ENCODE results near the gene PTGER3. TPM values are rescaled to one million over a fixed set of nuclear protein-coding genes. Genes with fewer than 3 reads are reported as not detected.

Gene PTGER3
- total and polyA plus RNA-seq, 7 donors: 0.46 to 52.4 (median 26.8) TPM

DNA sequence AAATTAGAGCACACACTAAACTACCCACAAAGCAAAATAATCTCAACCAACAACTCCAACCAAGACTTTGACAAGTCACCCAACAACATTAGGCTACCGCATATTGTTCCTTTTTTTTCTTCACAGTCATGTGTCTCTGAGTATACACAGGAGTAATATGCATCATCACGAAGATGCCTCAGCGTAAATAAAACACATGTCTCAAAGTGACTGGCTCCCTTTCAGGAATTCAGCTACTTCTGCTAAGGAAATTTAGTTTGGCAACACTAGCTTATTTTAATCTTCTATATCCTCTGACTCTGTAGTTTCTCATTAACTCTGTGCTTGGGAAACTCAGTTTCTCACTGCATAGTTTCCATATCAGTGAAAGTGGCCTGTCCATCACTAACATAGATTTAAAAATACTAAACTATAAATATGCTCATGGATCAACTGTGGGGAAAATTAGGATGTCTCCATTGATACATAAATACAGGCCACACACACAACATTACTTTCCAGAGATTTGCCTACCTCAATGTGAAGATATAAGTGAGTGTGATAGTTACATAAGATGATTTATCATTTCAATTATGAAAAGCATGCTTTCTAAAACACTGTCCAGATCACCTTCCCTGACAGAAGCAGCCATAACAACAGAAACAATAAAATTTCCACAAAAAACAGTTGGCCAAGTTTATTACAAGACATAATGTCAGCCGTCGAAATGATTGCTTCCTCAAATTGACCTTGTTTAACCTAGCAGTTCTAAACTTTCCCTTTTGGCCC is 113.2 kb downstream of the PTGER3 start:
- WGBS, 2 donors: 53 to 63% methylated on average over 5 of the region's 5 CpGs
- H3K27ac ChIP-seq: peak overlapping the region in 2 of 4 donors; percentile 29 to 44
- no peaks in the 10 kb centered on the region for H3K27me3 ChIP-seq
- DNase-seq: no peak
- no peak overlapping the region for H3K4me3 ChIP-seq
- H3K4me1 ChIP-seq: peaks cover 0 to 23% (median 2%) of the 10 kb centered on the region in 4 donors
- H3K36me3 ChIP-seq: no peaks in the 10 kb centered on the region
- intact Hi-C loops (cut with DNase I): no loop called here
- H3K9me3 ChIP-seq: no peaks in the 10 kb centered on the region
- TF ChIP-seq, protein P1, sequence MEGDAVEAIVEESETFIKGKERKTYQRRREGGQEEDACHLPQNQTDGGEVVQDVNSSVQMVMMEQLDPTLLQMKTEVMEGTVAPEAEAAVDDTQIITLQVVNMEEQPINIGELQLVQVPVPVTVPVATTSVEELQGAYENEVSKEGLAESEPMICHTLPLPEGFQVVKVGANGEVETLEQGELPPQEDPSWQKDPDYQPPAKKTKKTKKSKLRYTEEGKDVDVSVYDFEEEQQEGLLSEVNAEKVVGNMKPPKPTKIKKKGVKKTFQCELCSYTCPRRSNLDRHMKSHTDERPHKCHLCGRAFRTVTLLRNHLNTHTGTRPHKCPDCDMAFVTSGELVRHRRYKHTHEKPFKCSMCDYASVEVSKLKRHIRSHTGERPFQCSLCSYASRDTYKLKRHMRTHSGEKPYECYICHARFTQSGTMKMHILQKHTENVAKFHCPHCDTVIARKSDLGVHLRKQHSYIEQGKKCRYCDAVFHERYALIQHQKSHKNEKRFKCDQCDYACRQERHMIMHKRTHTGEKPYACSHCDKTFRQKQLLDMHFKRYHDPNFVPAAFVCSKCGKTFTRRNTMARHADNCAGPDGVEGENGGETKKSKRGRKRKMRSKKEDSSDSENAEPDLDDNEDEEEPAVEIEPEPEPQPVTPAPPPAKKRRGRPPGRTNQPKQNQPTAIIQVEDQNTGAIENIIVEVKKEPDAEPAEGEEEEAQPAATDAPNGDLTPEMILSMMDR (IDR thresholded peaks at IDR 0.05): no peak
- peak in 3 of 4 donors; percentile 39 to 79 (median 69) for TF ChIP-seq POLR2AphosphoS5 (IDR thresholded peaks at IDR 0.05)

- H3K9me3 ChIP-seq: no peaks in the 10 kb centered on the region
- peaks cover 0 to 20% (median 2%) of the 10 kb centered on the region in 4 donors for H3K4me1 ChIP-seq
- no peaks in the 10 kb centered on the region for H3K36me3 ChIP-seq
- H3K27me3 ChIP-seq: no peaks in the 10 kb centered on the region
- intact Hi-C loops (cut with DNase I): no loop called here
- no peak for DNase-seq
- H3K27ac ChIP-seq: no peak overlapping the region
- no peak overlapping the region for H3K4me3 ChIP-seq
- no peak for TF ChIP-seq POLR2AphosphoS5 (IDR thresholded peaks at IDR 0.05)
- TF ChIP-seq EP300 (IDR thresholded peaks at IDR 0.05): no peak
- TF ChIP-seq, protein P1 (IDR thresholded peaks at IDR 0.05): no peak
- no peak for TF ChIP-seq POLR2A (IDR thresholded peaks at IDR 0.05)
- WGBS, 2 donors: 55 to 71% methylated on average over 1 of the region's 1 CpG
Observed at GRCh38 chr1:70930062-70930461, 117.6 kb downstream of the PTGER3 start.

GRCh38 chr1:70922196-70922595 is 125.4 kb downstream of the PTGER3 start:
- DNase-seq: no peak
- intact Hi-C loops (cut with DNase I): no loop called here
- WGBS, 2 donors: 28 to 55% methylated on average over 2 of the region's 2 CpGs

More at GRCh38 chr1:70922196-70922595, 125.4 kb downstream of the PTGER3 start:
- Histone ChIP-seq H3K9me3 (no peaks in the 10 kb centered on the region), H3K27me3 (no peaks in the 10 kb centered on the region), H3K4me3 (no peak overlapping the region), H3K36me3 (no peaks in the 10 kb centered on the region), H3K27ac (no peak overlapping the region), H3K4me1 (no peaks in the 10 kb centered on the region)
- TF ChIP-seq POLR2A (IDR thresholded peaks at IDR 0.05) (no peak), POLR2AphosphoS5 (IDR thresholded peaks at IDR 0.05) (no peak), EP300 (IDR thresholded peaks at IDR 0.05) (no peak)
- TF ChIP-seq, protein P1 (IDR thresholded peaks at IDR 0.05): no peak

Small RNA genes lying within 50 kb of the gene (small RNA-seq; reads per million reads assigned to genes)
- gene MIR186: 410 to 792 (median 693) reads per million in 3 donors

Other genes with a start within 250 kb of the PTGER3 start
- 100 to 1,000 TPM in 1 of 4 donors, 10 to 100 TPM in 3; 63.4 to 119 (median 85.2) TPM for gene ZRANB2, start 33.2 kb upstream of the PTGER3 start, total RNA-seq
- gene ZRANB2, start 33.2 kb upstream of the PTGER3 start, polyA plus RNA-seq: 10 to 100 TPM; 18.5 to 44.3 (median 19.2) TPM

Data from sigmoid colon (tissue), 7 donors.